Lower leg skin (tissue), 3 donors: Measurements from ENCODE around the gene RBL1.

ENCODE experiments used
- CTCF ChIP-seq, 3 donors: fragments of 450-650 bp; IDR thresholded peaks; one replicate each; pipeline ENCODE4 v1.5.1; 2016; ENCODE audit warnings: antibody characterized with exemption in 3 of 3, mild to moderate bottlenecking in 3 of 3, moderate library complexity in 2 of 3
- POLR2A ChIP-seq, 2 donors: fragments of 450-650 bp; IDR thresholded peaks; one replicate each; pipeline ENCODE4 v1.6.1; 2016 to 2017; ENCODE audit warnings: antibody characterized with exemption in 2 of 2, mild to moderate bottlenecking in 1 of 2, moderate library complexity in 1 of 2

GRCh38 chr20:36969051-36969450 is 126.7 kb downstream of the RBL1 start:
- no peak for TF ChIP-seq CTCF (IDR thresholded peaks at IDR 0.05)
- TF ChIP-seq POLR2A (IDR thresholded peaks at IDR 0.05), result no peak
